Mesendoderm (in vitro differentiated cells): ENCODE measurements around the gene PELI2.
A peak's percentile ranks its signal among the peaks of the same experiment; 100 is the strongest.

Experiments
- DNase-seq: peaks from one replicate; pipeline ENCODE4 v3.0.0; 2013
- H2AK5ac ChIP-seq: 2 replicates; pipeline ENCODE4 v1.6.1; 2013; ENCODE audit warnings: low read length, inconsistent platforms
- H2BK120ac ChIP-seq: 2 replicates; pipeline ENCODE4 v1.6.1; 2013; ENCODE audit warnings: low read depth, mild to moderate bottlenecking, low read length, moderate library complexity, mixed read lengths
- H2BK15ac ChIP-seq: replicated peaks from 2 replicates; pipeline ENCODE4 v1.6.1; 2013; ENCODE audit warnings: low read depth, mild to moderate bottlenecking, moderate library complexity
- H2BK5ac ChIP-seq: 2 replicates; pipeline ENCODE4 v1.6.1; 2013; ENCODE audit warnings: low read length, inconsistent platforms
- H3K18ac ChIP-seq: 2 replicates; pipeline ENCODE4 v1.6.1; 2013; ENCODE audit warnings: mild to moderate bottlenecking, low read length, mixed read lengths
- H3K23ac ChIP-seq: one replicate; pipeline ENCODE4 v1.6.1; 2013; ENCODE audit warnings: low read length
- H3K27ac ChIP-seq: 2 replicates; pipeline ENCODE4 v1.5.1; 2013; ENCODE audit warnings: low read depth, mild to moderate bottlenecking, inconsistent platforms, low read length, moderate library complexity
- H3K27me3 ChIP-seq: 2 replicates; pipeline ENCODE4 v1.6.1; 2013; ENCODE audit warnings: low read length, control low read depth, mild to moderate bottlenecking, inconsistent platforms; ENCODE audit not compliant: insufficient read depth, poor library complexity
- H3K36me3 ChIP-seq: 2 replicates; pipeline ENCODE4 v1.6.1; 2013; ENCODE audit warnings: low read length, inconsistent platforms; ENCODE audit not compliant: control insufficient read depth, insufficient read depth
- H3K4ac ChIP-seq: one replicate; pipeline ENCODE4 v1.6.1; 2013; ENCODE audit warnings: low read depth, mild to moderate bottlenecking, low read length, moderate library complexity
- H3K4me1 ChIP-seq: 2 replicates; pipeline ENCODE4 v1.6.1; 2013; ENCODE audit warnings: low read depth, low read length, inconsistent platforms; ENCODE audit not compliant: control insufficient read depth
- H3K4me2 ChIP-seq: 2 replicates; pipeline ENCODE4 v1.6.1; 2013; ENCODE audit warnings: low read length
- H3K4me3 ChIP-seq: 2 replicates; pipeline ENCODE4 v1.5.1; 2013; ENCODE audit warnings: mild to moderate bottlenecking, low read length
- H3K56ac ChIP-seq: one replicate; pipeline ENCODE4 v1.6.1; 2013; ENCODE audit warnings: low read length
- H3K79me1 ChIP-seq: 2 replicates; pipeline ENCODE4 v1.6.1; 2013; ENCODE audit warnings: low read length, inconsistent platforms
- H3K79me2 ChIP-seq: 2 replicates; pipeline ENCODE4 v1.6.1; 2013; ENCODE audit warnings: mild to moderate bottlenecking, low read length; ENCODE audit not compliant: control insufficient read depth, insufficient read depth
- H3K9ac ChIP-seq: 2 replicates; pipeline ENCODE4 v1.6.1; 2013; ENCODE audit warnings: low read length, inconsistent platforms
- H4K5ac ChIP-seq: one replicate; pipeline ENCODE4 v1.6.1; 2013; ENCODE audit warnings: low read length
- H4K8ac ChIP-seq: one replicate; pipeline ENCODE4 v1.6.1; 2013; ENCODE audit warnings: low read depth, mild to moderate bottlenecking, control low read depth, low read length, moderate library complexity
- WGBS: extraction: QIAGEN DNeasy Blood & Tissue Kit; methylation state at CpG from one replicate; pipeline ENCODE4 v1.1.7; 2013; ENCODE audit warnings: low lambda C conversion rate, missing lambda C conversion rate; ENCODE audit not compliant: insufficient coverage; ENCODE audit errors: extremely low coverage; 5-methylcytosine and 5-hydroxymethylcytosine counted together

PELI2 gene

GRCh38 chr14:56147986-56148901, 30.0 kb downstream of the PELI2 start:
- H2BK5ac ChIP-seq, result no peak overlapping the region
- H3K56ac ChIP-seq, result peak overlapping the region; percentile 49
- no peak overlapping the region for H3K4me2 ChIP-seq
- H3K4me1 ChIP-seq, result peaks cover 7% of the 10 kb centered on the region
- no peak overlapping the region for H3K23ac ChIP-seq
- peaks cover 1% of the 10 kb centered on the region for H3K79me2 ChIP-seq
- H4K5ac ChIP-seq, result no peak overlapping the region
- peak overlapping the region; percentile 25 for H3K9ac ChIP-seq
- no peak overlapping the region for H3K4ac ChIP-seq
- H3K36me3 ChIP-seq, result no peaks in the 10 kb centered on the region
- no peaks in the 10 kb centered on the region for H3K27me3 ChIP-seq
- no peak overlapping the region for H2BK120ac ChIP-seq
- H2AK5ac ChIP-seq, result peak overlapping the region; percentile 71
- no peak overlapping the region for H3K4me3 ChIP-seq
- H3K18ac ChIP-seq, result no peak overlapping the region
- no peak overlapping the region for H4K8ac ChIP-seq
- H2BK15ac ChIP-seq, result no peak overlapping the region
- WGBS, result no CpG with 5 or more reads among the region's 3 CpGs
- no peak overlapping the region for H3K27ac ChIP-seq
- H3K79me1 ChIP-seq, result peaks cover 8% of the 10 kb centered on the region
- peak; percentile 24 for DNase-seq

GRCh38 chr14:56149151-56149550, 30.9 kb downstream of the PELI2 start:
- no peak overlapping the region for H3K4me3 ChIP-seq
- H3K23ac ChIP-seq, result no peak overlapping the region
- H3K79me2 ChIP-seq, result peaks cover 1% of the 10 kb centered on the region
- H3K27ac ChIP-seq, result no peak overlapping the region
- no peak overlapping the region for H2BK15ac ChIP-seq
- H2BK120ac ChIP-seq, result no peak overlapping the region
- H3K4me2 ChIP-seq, result no peak overlapping the region
- H3K4me1 ChIP-seq, result peaks cover 7% of the 10 kb centered on the region
- H3K27me3 ChIP-seq, result no peaks in the 10 kb centered on the region
- DNase-seq, result no peak
- H3K36me3 ChIP-seq, result no peaks in the 10 kb centered on the region
- no peak overlapping the region for H3K9ac ChIP-seq
- no peak overlapping the region for H4K8ac ChIP-seq
- no peak overlapping the region for H2BK5ac ChIP-seq
- no CpG with 5 or more reads among the region's 4 CpGs for WGBS
- peaks cover 6% of the 10 kb centered on the region for H3K79me1 ChIP-seq
- no peak overlapping the region for H3K18ac ChIP-seq
- H3K4ac ChIP-seq, result no peak overlapping the region
- H2AK5ac ChIP-seq, result no peak overlapping the region
- no peak overlapping the region for H3K56ac ChIP-seq
- no peak overlapping the region for H4K5ac ChIP-seq

GRCh38 chr14:56149995-56150394, 31.8 kb downstream of the PELI2 start:
- Histone ChIP-seq H3K36me3 (no peaks in the 10 kb centered on the region), H2BK5ac (no peak overlapping the region), H4K5ac (no peak overlapping the region), H3K9ac (no peak overlapping the region), H3K4ac (no peak overlapping the region), H3K4me2 (no peak overlapping the region), H3K4me3 (no peak overlapping the region), H4K8ac (no peak overlapping the region), H3K4me1 (peaks cover 7% of the 10 kb centered on the region), H3K27ac (no peak overlapping the region), H3K23ac (no peak overlapping the region), H3K27me3 (no peaks in the 10 kb centered on the region), H2AK5ac (no peak overlapping the region), H2BK15ac (no peak overlapping the region), H2BK120ac (no peak overlapping the region), H3K79me2 (peaks cover 1% of the 10 kb centered on the region), H3K18ac (no peak overlapping the region), H3K79me1 (peaks cover 6% of the 10 kb centered on the region), H3K56ac (no peak overlapping the region)
- WGBS, result no CpG with 5 or more reads among the region's 6 CpGs
- no peak for DNase-seq

- no peak overlapping the region for H3K18ac ChIP-seq
- H3K4ac ChIP-seq, result no peak overlapping the region
- H2BK5ac ChIP-seq, result no peak overlapping the region
- peaks cover 1% of the 10 kb centered on the region for H3K79me2 ChIP-seq
- H3K4me3 ChIP-seq, result no peak overlapping the region
- H2BK15ac ChIP-seq, result no peak overlapping the region
- peaks cover 7% of the 10 kb centered on the region for H3K4me1 ChIP-seq
- DNase-seq, result peak; percentile 29
- no peak overlapping the region for H3K23ac ChIP-seq
- H4K5ac ChIP-seq, result no peak overlapping the region
- no peaks in the 10 kb centered on the region for H3K27me3 ChIP-seq
- no peak overlapping the region for H2AK5ac ChIP-seq
- H4K8ac ChIP-seq, result no peak overlapping the region
- no peak overlapping the region for H3K4me2 ChIP-seq
- no CpG with 5 or more reads among the region's 6 CpGs for WGBS
- H3K79me1 ChIP-seq, result peaks cover 6% of the 10 kb centered on the region
- no peak overlapping the region for H3K27ac ChIP-seq
- H2BK120ac ChIP-seq, result no peak overlapping the region
- no peak overlapping the region for H3K56ac ChIP-seq
- no peak overlapping the region for H3K9ac ChIP-seq
- no peaks in the 10 kb centered on the region for H3K36me3 ChIP-seq
These were observed 32.6 kb downstream of the PELI2 start for GRCh38 chr14:56150645-56151345.

GRCh38 chr14:56152221-56152620, 34.0 kb downstream of the PELI2 start:
- Histone ChIP-seq H3K56ac (no peak overlapping the region), H3K4me3 (no peak overlapping the region), H3K9ac (no peak overlapping the region), H2AK5ac (no peak overlapping the region), H3K4me1 (peaks cover 7% of the 10 kb centered on the region), H3K4ac (no peak overlapping the region), H3K4me2 (no peak overlapping the region), H2BK15ac (no peak overlapping the region), H4K8ac (no peak overlapping the region), H3K18ac (no peak overlapping the region), H2BK120ac (no peak overlapping the region), H4K5ac (no peak overlapping the region), H3K23ac (no peak overlapping the region), H2BK5ac (no peak overlapping the region), H3K79me1 (peaks cover 6% of the 10 kb centered on the region), H3K27ac (no peak overlapping the region), H3K27me3 (no peaks in the 10 kb centered on the region), H3K79me2 (peaks cover 1% of the 10 kb centered on the region), H3K36me3 (no peaks in the 10 kb centered on the region)
- no CpG with 5 or more reads among the region's 1 CpG for WGBS
- DNase-seq, result no peak
